B cell (primary cell): Measurements from ENCODE around the gene GPC5. TPM values are rescaled to one million over a fixed set of nuclear protein-coding genes. Genes with fewer than 3 reads are reported as not detected.

Experiments used
- ATAC-seq: fragments of 200-7000 bp; cut with Tn5 transposase; one replicate; pipeline ENCODE4 v1.10.0; 2021; ENCODE audit warnings: low read depth, mild to moderate bottlenecking, moderate number of reproducible peaks, moderate library complexity
- CTCF ChIA-PET: fragments of 350-600 bp; sonication (Branson Sonifier 250); formaldehyde crosslinking; loops from one replicate; lab custom pipeline; 2021; ENCODE audit warnings: antibody characterized with exemption, inconsistent platforms; lab: Charles Lee
- POLR2A ChIA-PET: fragments of 350-600 bp; sonication (Branson Sonifier 250); formaldehyde crosslinking; loops from one replicate; lab custom pipeline; 2021; ENCODE audit warnings: antibody characterized with exemption; lab: Charles Lee
- DNase-seq: peaks from one replicate; pipeline ENCODE4 v3.0.0; 2013
- H2AFZ ChIP-seq: 2 replicates; pipeline ENCODE4 v1.6.1; 2012; ENCODE audit warnings: mild to moderate bottlenecking, low read depth, low read length; ENCODE audit not compliant: insufficient read depth, poor library complexity, severe bottlenecking
- H3K27ac ChIP-seq, 2 donors: 1 replicate in 1 of 2; 2 replicates in 1 of 2; pipeline ENCODE4 v1.5.1; 2012 to 2013; ENCODE audit warnings: low read length in 2 of 2, mild to moderate bottlenecking in 2 of 2, moderate library complexity in 1 of 2
- H3K27me3 ChIP-seq, 4 experiments: fragments of 200-600 bp in 1 of 4; sonication (generic) in 1 of 4; replicated peaks in 1 of 4; 1 replicate in 2 of 4; 2 replicates in 2 of 4; pipeline versions ENCODE4 v1.6.1 to v1.7.0; 2013 to 2016; ENCODE audit warnings: low read length in 3 of 4, mild to moderate bottlenecking in 2 of 4, mixed read lengths in 1 of 4, moderate library complexity in 1 of 4; ENCODE audit not compliant: insufficient read depth in 4 of 4, control insufficient read depth in 3 of 4; ENCODE audit errors: control extremely low read depth in 1 of 4
- H3K36me3 ChIP-seq, 2 experiments: replicated peaks in 1 of 2; 1 replicate in 1 of 2; 2 replicates in 1 of 2; pipeline versions ENCODE4 v1.6.1 to v1.7.1; 2013; ENCODE audit warnings: low read length in 1 of 2; ENCODE audit not compliant: insufficient read depth in 2 of 2, control insufficient read depth in 1 of 2; ENCODE audit errors: control extremely low read depth in 1 of 2, extremely low read depth in 1 of 2
- H3K4me1 ChIP-seq, 2 donors: fragments of 200-600 bp in 1 of 2; sonication (generic) in 1 of 2; 1 replicate in 1 of 2; 2 replicates in 1 of 2; pipeline versions ENCODE4 v1.5.1 to v1.6.1; 2013 to 2017; ENCODE audit warnings: low read length in 2 of 2; ENCODE audit not compliant: control insufficient read depth in 2 of 2, insufficient read depth in 2 of 2
- H3K4me2 ChIP-seq: replicated peaks from 2 replicates; pipeline ENCODE3; 2012; ENCODE audit warnings: mild to moderate bottlenecking, low read depth, low read length; ENCODE audit not compliant: poor library complexity, severe bottlenecking
- H3K4me3 ChIP-seq, 5 experiments: fragments of 200-600 bp in 1 of 5; sonication (generic) in 1 of 5; 1 replicate in 3 of 5; 2 replicates in 2 of 5; pipeline versions ENCODE4 v1.5.1 to v1.7.0; 2011 to 2016; ENCODE audit warnings: low read length in 4 of 5, mild to moderate bottlenecking in 4 of 5, low read depth in 2 of 5, control low read depth in 1 of 5, moderate library complexity in 1 of 5; ENCODE audit not compliant: insufficient read depth in 1 of 5; ENCODE audit errors: control extremely low read depth in 1 of 5, extremely low read depth in 1 of 5
- H3K79me2 ChIP-seq: fragments of 200-600 bp; sonication (generic); one replicate; pipeline ENCODE4 v1.6.0; 2016; ENCODE audit warnings: low read length; ENCODE audit not compliant: control insufficient read depth, insufficient read depth
- H3K9ac ChIP-seq: fragments of 200-600 bp; sonication (generic); 2 replicates; pipeline ENCODE4 v1.6.1; 2017; ENCODE audit warnings: mild to moderate bottlenecking, low read length, moderate library complexity
- H3K9me3 ChIP-seq, 3 donors: one replicate each; pipeline versions ENCODE4 v1.6.1 to v1.7.1; 2013; ENCODE audit warnings: low read length in 2 of 3; ENCODE audit not compliant: control insufficient read depth in 2 of 3, insufficient read depth in 1 of 3; ENCODE audit errors: control extremely low read depth in 1 of 3
- H4K20me1 ChIP-seq: 2 replicates; pipeline ENCODE4 v1.6.0; 2012; ENCODE audit warnings: mild to moderate bottlenecking, low read length; ENCODE audit not compliant: insufficient read depth, control insufficient read depth, poor library complexity, severe bottlenecking
- H3K27ac Mint-ChIP-seq: one replicate; pipeline ENCODE4 v1.8.0; 2021; ENCODE audit warnings: mixed read lengths
- H3K27me3 Mint-ChIP-seq: one replicate; pipeline ENCODE4 v1.8.0; 2021; ENCODE audit warnings: mixed read lengths
- H3K4me1 Mint-ChIP-seq: one replicate; pipeline ENCODE4 v1.8.0; 2021; ENCODE audit warnings: mixed read lengths
- H3K4me3 Mint-ChIP-seq: one replicate; pipeline ENCODE4 v1.8.0; 2021; ENCODE audit warnings: mixed read lengths
- H3K9me3 Mint-ChIP-seq: one replicate; pipeline ENCODE4 v1.8.0; 2022; ENCODE audit warnings: mixed read lengths; ENCODE audit not compliant: insufficient read depth
- CTCF ChIP-seq: fragments of 200-600 bp; IDR thresholded peaks from one replicate; pipeline ENCODE4 v1.8.0; 2022; ENCODE audit warnings: antibody characterized with exemption, mild to moderate bottlenecking
- EZH2 ChIP-seq: IDR thresholded peaks from 2 replicates; pipeline ENCODE4 v1.6.1; 2012; ENCODE audit warnings: borderline replicate concordance, low read depth, mild to moderate bottlenecking, moderate library complexity, low read length; ENCODE audit not compliant: insufficient read depth, poor library complexity, severe bottlenecking
- WGBS: methylation state at CpG from one replicate; pipeline ENCODE4 v1.1.5; 2013; ENCODE audit warnings: missing lambda C conversion rate; ENCODE audit not compliant: insufficient coverage; 5-methylcytosine and 5-hydroxymethylcytosine counted together
- intact Hi-C: fragments of 100-400 bp; cut with micrococcal nuclease; formaldehyde crosslinking; loops from one replicate; pipeline ENCODE4 v1.10.0; 2022
- polyA plus RNA-seq: library from polyadenylated mRNA; depleted of rRNA; stranded (reverse); fragments of >200 nt; gene quantifications from 2 replicates; pipeline ENCODE4 v1.2.3, GENCODE V29; 2012
- total RNA-seq, 2 donors: library from RNA; stranded (reverse); fragments of 120-200 nt in 1 of 2; gene quantifications; 1 replicate in 1 of 2; 2 replicates in 1 of 2; pipeline versions ENCODE4 v1.2.3 to v1.2.4, GENCODE V29; 2013 to 2022

Gene GPC5
- total and polyA plus RNA-seq, 2 donors (not counting 1 experiment from before 2014, with no cell fraction given), result 0.15 to 0.30 TPM

GRCh38 chr13:91817250-91817649, 418.8 kb downstream of the GPC5 start:
- POLR2A ChIA-PET, result no interaction called here
- Histone ChIP-seq H3K27me3 (no peaks in the 10 kb centered on the region), H3K79me2 (no peaks in the 10 kb centered on the region), H2AFZ (no peak overlapping the region), H4K20me1 (no peaks in the 10 kb centered on the region), H3K4me3 (no peak overlapping the region), H3K4me2 (no peak overlapping the region), H3K9me3 (no peaks in the 10 kb centered on the region), H3K27ac (no peak overlapping the region), H3K36me3 (no peaks in the 10 kb centered on the region), H3K9ac (no peak overlapping the region), H3K4me1 (no peaks in the 10 kb centered on the region)
- 89% methylated on average over 1 of the region's 5 CpGs for WGBS
- no peaks in the 10 kb centered on the region for H3K4me1 Mint-ChIP-seq
- H3K9me3 Mint-ChIP-seq, result no peaks in the 10 kb centered on the region
- no peak overlapping the region for H3K4me3 Mint-ChIP-seq
- CTCF ChIA-PET, result no interaction called here
- DNase-seq, result no peak
- TF ChIP-seq EZH2 (no peak), CTCF (no peak)
- no peak for ATAC-seq
- intact Hi-C loops, result no loop called here
- H3K27me3 Mint-ChIP-seq, result no peaks in the 10 kb centered on the region
- H3K27ac Mint-ChIP-seq, result no peak overlapping the region

GRCh38 chr13:91824416-91824815, 426.0 kb downstream of the GPC5 start:
- Histone ChIP-seq H3K9me3 (no peaks in the 10 kb centered on the region), H4K20me1 (no peaks in the 10 kb centered on the region), H3K27me3 (no peaks in the 10 kb centered on the region), H3K79me2 (no peaks in the 10 kb centered on the region), H3K36me3 (no peaks in the 10 kb centered on the region), H3K9ac (no peak overlapping the region), H3K4me2 (no peak overlapping the region), H2AFZ (no peak overlapping the region), H3K4me3 (no peak overlapping the region), H3K4me1 (no peaks in the 10 kb centered on the region), H3K27ac (no peak overlapping the region)
- ChIA-PET POLR2A (no interaction called here), CTCF (no interaction called here)
- intact Hi-C loops, result no loop called here
- peaks cover 4% of the 10 kb centered on the region for H3K9me3 Mint-ChIP-seq
- no peaks in the 10 kb centered on the region for H3K27me3 Mint-ChIP-seq
- H3K4me1 Mint-ChIP-seq, result no peaks in the 10 kb centered on the region
- DNase-seq (no peak), ATAC-seq (no peak)
- TF ChIP-seq EZH2 (no peak), CTCF (no peak)
- no peak overlapping the region for H3K27ac Mint-ChIP-seq
- no peak overlapping the region for H3K4me3 Mint-ChIP-seq
